GM12878 (cell line): ENCODE measurements around the gene TRMT1. TPM values are rescaled to one million over a fixed set of nuclear protein-coding genes. Genes with fewer than 3 reads are reported as not detected.

Source experiments
- ATAC-seq: fragments of 200-7000 bp; cut with Tn5 transposase; 3 replicates; pipeline ENCODE4 v1.9.1; 2020; ENCODE audit warnings: mild to moderate bottlenecking, moderate library complexity
- BruUV-seq: library from RNA; stranded (reverse); fragments of 400-500 nt; replicated peaks from 2 replicates; lab custom pipeline; 2021; lab: Mats Ljungman, UMichigan
- CTCF ChIA-PET: fragments of 300-600 bp; sonication (Branson Sonifier 250); formaldehyde crosslinking; extraction: SDS; loops from one replicate; lab custom pipeline; 2021; ENCODE audit warnings: inconsistent platforms; lab: Yijun Ruan, JAX
- POLR2A ChIA-PET: fragments of 350-600 bp; formaldehyde crosslinking; extraction: SDS; loops from one replicate; lab custom pipeline; 2021; ENCODE audit warnings: inconsistent platforms; lab: Charles Lee
- RAD21 ChIA-PET: fragments of 300-600 bp; sonication (Branson Sonifier 250); formaldehyde crosslinking; loops from one replicate; lab custom pipeline; 2023; ENCODE audit warnings: antibody characterized with exemption; ENCODE audit not compliant: unreplicated experiment; lab: Charles Lee
- SMC1A ChIA-PET: fragments of 300-600 bp; sonication (Branson Sonifier 250); formaldehyde crosslinking; loops from one replicate; lab custom pipeline; 2023; ENCODE audit not compliant: unreplicated experiment, uncharacterized antibody; lab: Charles Lee
- DNase-seq: peaks from one replicate; pipeline ENCODE4 v3.0.0-alpha.2; 2011; ENCODE audit warnings: low read depth, low spot score
- FAIRE-seq: peaks from 3 replicates; lab custom pipeline; 2011; peaks lifted over from hg19 to GRCh38; lab: Jason Lieb, UNC
- H2AFZ ChIP-seq: 2 replicates; pipeline ENCODE4 v1.6.0; 2011; ENCODE audit warnings: low read depth, low read length, control low read depth; ENCODE audit not compliant: control insufficient read depth
- H3K27ac ChIP-seq: 2 replicates; pipeline ENCODE4 v1.5.1; 2011; ENCODE audit warnings: control low read depth; ENCODE audit not compliant: control insufficient read depth, insufficient read depth
- H3K27me3 ChIP-seq, 2 experiments: replicated peaks in 1 of 2; 2 replicates each; pipeline versions ENCODE4 v1.6.0 to v1.6.1; 2011; ENCODE audit warnings: low read length in 1 of 2; ENCODE audit not compliant: control insufficient read depth in 2 of 2, insufficient read depth in 2 of 2
- H3K36me3 ChIP-seq, 2 experiments: 2 replicates each; pipeline ENCODE4 v1.5.1; 2011; ENCODE audit warnings: low read length in 1 of 2; ENCODE audit not compliant: control insufficient read depth in 2 of 2, insufficient read depth in 2 of 2
- H3K4me1 ChIP-seq: 2 replicates; pipeline ENCODE4 v1.6.1; 2011; ENCODE audit warnings: mild to moderate bottlenecking, low read length, moderate library complexity, mixed read lengths; ENCODE audit not compliant: control insufficient read depth, insufficient read depth
- H3K4me2 ChIP-seq: 2 replicates; pipeline ENCODE4 v1.6.0; 2011; ENCODE audit warnings: control low read depth; ENCODE audit not compliant: control insufficient read depth, insufficient read depth
- H3K4me3 ChIP-seq: fragments of 200-600 bp; sonication (generic); 2 replicates; pipeline ENCODE4 v1.5.1; 2016
- H3K79me2 ChIP-seq: 2 replicates; pipeline ENCODE4 v1.6.0; 2011; ENCODE audit warnings: low read length; ENCODE audit not compliant: control insufficient read depth, insufficient read depth
- H3K9ac ChIP-seq: 2 replicates; pipeline ENCODE4 v1.8.0; 2011; ENCODE audit warnings: low read length, control low read depth, mixed read lengths; ENCODE audit not compliant: control insufficient read depth, insufficient read depth
- H3K9me3 ChIP-seq: replicated peaks from 3 replicates; pipeline ENCODE4 v1.5.1; 2011; ENCODE audit warnings: mild to moderate bottlenecking, low read length; ENCODE audit not compliant: control insufficient read depth, insufficient read depth
- H4K20me1 ChIP-seq: 2 replicates; pipeline ENCODE4 v1.6.0; 2011; ENCODE audit not compliant: control insufficient read depth, insufficient read depth
- BACH1 ChIP-seq: fragments of 450-650 bp; IDR thresholded peaks from 2 replicates; pipeline ENCODE4 v1.6.1; 2017; ENCODE audit warnings: mild to moderate bottlenecking, borderline replicate concordance
- CBX3 ChIP-seq: fragments of 200-600 bp; sonication (generic); IDR thresholded peaks from 2 replicates; pipeline ENCODE4 v1.6.1; 2016; ENCODE audit warnings: low read depth, borderline replicate concordance
- FOS ChIP-seq: IDR thresholded peaks from 3 replicates; pipeline ENCODE4 v1.6.1; 2011; ENCODE audit warnings: borderline replicate concordance; ENCODE audit not compliant: insufficient read length; ENCODE audit errors: extremely low read depth
- GATAD2B ChIP-seq: fragments of 450-650 bp; conservative IDR thresholded peaks from 2 replicates; pipeline ENCODE4 v1.6.1; 2017; ENCODE audit warnings: low read depth, mild to moderate bottlenecking, moderate library complexity
- IKZF1 ChIP-seq: fragments of 450-650 bp; conservative IDR thresholded peaks from 2 replicates; pipeline ENCODE4 v1.6.1; 2017; ENCODE audit warnings: antibody characterized with exemption, mild to moderate bottlenecking
- MXI1 ChIP-seq: fragments of 150-350 bp; IDR thresholded peaks from 2 replicates; pipeline ENCODE4 v1.6.1; 2011; ENCODE audit warnings: low read depth, mild to moderate bottlenecking, inconsistent platforms, low read length, improper control_type of control experiment
- NBN ChIP-seq: fragments of 450-650 bp; IDR thresholded peaks from 2 replicates; pipeline ENCODE4 v1.6.1; 2016
- POLR2AphosphoS2 ChIP-seq: IDR thresholded peaks from 2 replicates; pipeline ENCODE4 v1.6.1; 2011; ENCODE audit warnings: low read depth, mild to moderate bottlenecking, low read length, improper control_type of control experiment, moderate library complexity
- RUNX3 ChIP-seq: IDR thresholded peaks from 2 replicates; pipeline ENCODE4 v1.6.1; 2012; ENCODE audit warnings: low read length, inconsistent platforms
- SUPT20H ChIP-seq: IDR thresholded peaks from 2 replicates; pipeline ENCODE4 v1.6.1; 2011; ENCODE audit warnings: low read depth, mild to moderate bottlenecking, low read length, moderate library complexity, borderline replicate concordance; ENCODE audit not compliant: control insufficient read depth
- TCF12 ChIP-seq: IDR thresholded peaks from 2 replicates; pipeline ENCODE4 v1.6.1; 2011; ENCODE audit warnings: low read depth, mild to moderate bottlenecking, low read length
- TCF3 ChIP-seq: IDR thresholded peaks from 2 replicates; pipeline ENCODE4 v1.6.1; 2012; ENCODE audit warnings: low read depth, mild to moderate bottlenecking, low read length, borderline replicate concordance; ENCODE audit not compliant: insufficient read depth
- YBX1 ChIP-seq: fragments of 450-650 bp; IDR thresholded peaks from 2 replicates; pipeline ENCODE4 v1.6.1; 2016; ENCODE audit warnings: antibody characterized with exemption
- ZNF217 ChIP-seq: fragments of 450-650 bp; IDR thresholded peaks from 2 replicates; pipeline ENCODE4 v1.6.1; 2017; ENCODE audit warnings: antibody characterized with exemption, mild to moderate bottlenecking
- WGBS: methylation state at CpG from one replicate; pipeline ENCODE4 v1.1.6; 2016; ENCODE audit warnings: low lambda C conversion rate; ENCODE audit not compliant: insufficient replicate concordance, insufficient coverage; ENCODE audit errors: missing lambda C conversion rate; 5-methylcytosine and 5-hydroxymethylcytosine counted together
- in situ Hi-C: fragments of 300-500 bp; cut with MboI; formaldehyde crosslinking; loops from 9 replicates; pipeline ENCODE4 v1.14.3; 2018; ENCODE audit warnings: mixed read lengths
- intact Hi-C: fragments of 100-400 bp; cut with micrococcal nuclease; formaldehyde crosslinking; loops from one replicate; pipeline ENCODE4 v1.14.2; 2022; ENCODE audit not compliant: unreplicated experiment
- polyA plus RNA-seq, 11 experiments: library from polyadenylated mRNA; depleted of rRNA in 4 of 11; unstranded in 6 of 11; stranded (reverse) in 5 of 11; fragments of >200 nt; fragmentation: Nextera tagmentation in 4 of 11; fragmentation: Illumina TruSeq in 1 of 11; extraction: Ambion mirVana in 4 of 11; extraction: Trizol in 1 of 11; gene quantifications; 1 replicate in 1 of 11; 2 replicates in 10 of 11; pipeline versions ENCODE4 v1.2.1 to v1.2.3, GENCODE V29; 2011 to 2016; ENCODE audit warnings: inconsistent platforms in 2 of 11, missing spikeins in 2 of 11, low read depth in 1 of 11
- total RNA-seq, 4 experiments: library from RNA; depleted of rRNA in 3 of 4; stranded (reverse); fragments of >200 nt in 3 of 4; fragmentation: Illumina TruSeq in 1 of 4; extraction: Trizol in 1 of 4; gene quantifications; 2 replicates each; pipeline versions ENCODE4 v1.2.1 to v1.2.3, GENCODE V29; 2013 to 2021
- TF ChIP-seq, protein P1 (sequence below): IDR thresholded peaks from 2 replicates; pipeline ENCODE4 v1.6.1; 2012; ENCODE audit warnings: low read depth, low read length, improper control_type of control experiment
- TF ChIP-seq, protein P2 (sequence below): fragments of 450-650 bp; formaldehyde crosslinking; IDR thresholded peaks from 2 replicates; pipeline ENCODE4 v1.5.0; 2022; ENCODE audit warnings: mild to moderate bottlenecking, missing genetic modification characterization
- TF ChIP-seq, protein P3 (sequence below): fragments of 450-650 bp; IDR thresholded peaks from 2 replicates; pipeline ENCODE4 v1.6.1; 2017; ENCODE audit warnings: borderline replicate concordance

Gene TRMT1
- total and polyA plus RNA-seq, 10 of the 15 experiments (the other 5 are each of a cell fraction or from before 2014, with no cell fraction given), result 3.4 to 68.8 (median 34.8) TPM

- TF ChIP-seq BACH1 (no peak), POLR2AphosphoS2 (no peak), IKZF1 (no peak), CBX3 (no peak)
- TF ChIP-seq, protein P1, sequence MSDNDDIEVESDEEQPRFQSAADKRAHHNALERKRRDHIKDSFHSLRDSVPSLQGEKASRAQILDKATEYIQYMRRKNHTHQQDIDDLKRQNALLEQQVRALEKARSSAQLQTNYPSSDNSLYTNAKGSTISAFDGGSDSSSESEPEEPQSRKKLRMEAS, result no peak
These were observed 38.2 kb downstream of the TRMT1 start (continued) for GRCh38 chr19:13078381-13078780.

- TF ChIP-seq, protein P2, sequence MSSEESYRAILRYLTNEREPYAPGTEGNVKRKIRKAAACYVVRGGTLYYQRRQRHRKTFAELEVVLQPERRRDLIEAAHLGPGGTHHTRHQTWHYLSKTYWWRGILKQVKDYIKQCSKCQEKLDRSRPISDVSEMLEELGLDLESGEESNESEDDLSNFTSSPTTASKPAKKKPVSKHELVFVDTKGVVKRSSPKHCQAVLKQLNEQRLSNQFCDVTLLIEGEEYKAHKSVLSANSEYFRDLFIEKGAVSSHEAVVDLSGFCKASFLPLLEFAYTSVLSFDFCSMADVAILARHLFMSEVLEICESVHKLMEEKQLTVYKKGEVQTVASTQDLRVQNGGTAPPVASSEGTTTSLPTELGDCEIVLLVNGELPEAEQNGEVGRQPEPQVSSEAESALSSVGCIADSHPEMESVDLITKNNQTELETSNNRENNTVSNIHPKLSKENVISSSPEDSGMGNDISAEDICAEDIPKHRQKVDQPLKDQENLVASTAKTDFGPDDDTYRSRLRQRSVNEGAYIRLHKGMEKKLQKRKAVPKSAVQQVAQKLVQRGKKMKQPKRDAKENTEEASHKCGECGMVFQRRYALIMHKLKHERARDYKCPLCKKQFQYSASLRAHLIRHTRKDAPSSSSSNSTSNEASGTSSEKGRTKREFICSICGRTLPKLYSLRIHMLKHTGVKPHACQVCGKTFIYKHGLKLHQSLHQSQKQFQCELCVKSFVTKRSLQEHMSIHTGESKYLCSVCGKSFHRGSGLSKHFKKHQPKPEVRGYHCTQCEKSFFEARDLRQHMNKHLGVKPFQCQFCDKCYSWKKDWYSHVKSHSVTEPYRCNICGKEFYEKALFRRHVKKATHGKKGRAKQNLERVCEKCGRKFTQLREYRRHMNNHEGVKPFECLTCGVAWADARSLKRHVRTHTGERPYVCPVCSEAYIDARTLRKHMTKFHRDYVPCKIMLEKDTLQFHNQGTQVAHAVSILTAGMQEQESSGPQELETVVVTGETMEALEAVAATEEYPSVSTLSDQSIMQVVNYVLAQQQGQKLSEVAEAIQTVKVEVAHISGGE (CRISPR knock-in tag), result no peak
- no peak for TF ChIP-seq FOS
- no peak for TF ChIP-seq GATAD2B
- TF ChIP-seq TCF12, result 0 out of 2 replicates have a peak, but pooled peaks have one; percentile 20
- TF ChIP-seq, protein P3, sequence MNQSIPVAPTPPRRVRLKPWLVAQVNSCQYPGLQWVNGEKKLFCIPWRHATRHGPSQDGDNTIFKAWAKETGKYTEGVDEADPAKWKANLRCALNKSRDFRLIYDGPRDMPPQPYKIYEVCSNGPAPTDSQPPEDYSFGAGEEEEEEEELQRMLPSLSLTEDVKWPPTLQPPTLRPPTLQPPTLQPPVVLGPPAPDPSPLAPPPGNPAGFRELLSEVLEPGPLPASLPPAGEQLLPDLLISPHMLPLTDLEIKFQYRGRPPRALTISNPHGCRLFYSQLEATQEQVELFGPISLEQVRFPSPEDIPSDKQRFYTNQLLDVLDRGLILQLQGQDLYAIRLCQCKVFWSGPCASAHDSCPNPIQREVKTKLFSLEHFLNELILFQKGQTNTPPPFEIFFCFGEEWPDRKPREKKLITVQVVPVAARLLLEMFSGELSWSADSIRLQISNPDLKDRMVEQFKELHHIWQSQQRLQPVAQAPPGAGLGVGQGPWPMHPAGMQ, result no peak
- no peak for TF ChIP-seq RUNX3
- TF ChIP-seq MXI1, result no peak
- TF ChIP-seq TCF3, result 0 out of 2 replicates have a peak, but pooled peaks have one; percentile 11
- TF ChIP-seq ZNF217, result no peak
- no peak for TF ChIP-seq YBX1
- TF ChIP-seq SUPT20H, result no peak
- no peak for TF ChIP-seq NBN
- intact Hi-C loops, result no loop called here
- no peak overlapping the region for H3K9ac ChIP-seq
- H3K9me3 ChIP-seq, result no peaks in the 10 kb centered on the region
- in situ Hi-C loops, result no loop called here
- 11% methylated on average over 11 of the region's 11 CpGs for WGBS
- no peak for ATAC-seq
- H3K4me2 ChIP-seq, result no peak overlapping the region
- H3K4me1 ChIP-seq, result no peaks in the 10 kb centered on the region
- no peaks in the 10 kb centered on the region for H3K79me2 ChIP-seq
- ChIA-PET CTCF (no interaction called here), SMC1A (no interaction called here), POLR2A (no interaction called here), RAD21 (no interaction called here)
- peaks cover 1 to 3% of the 10 kb centered on the region in 2 experiments for H3K27me3 ChIP-seq
- no TSS peak for BruUV-seq
- DNase-seq, result no peak
- H2AFZ ChIP-seq, result no peak overlapping the region
- FAIRE-seq, result no peak
- H3K27ac ChIP-seq, result no peak overlapping the region
- no peaks in the 10 kb centered on the region for H3K36me3 ChIP-seq
- no peaks in the 10 kb centered on the region for H4K20me1 ChIP-seq
- H3K4me3 ChIP-seq, result no peak overlapping the region
These were observed 39.3 kb downstream of the TRMT1 start for GRCh38 chr19:13077240-13077639.
